Measurements from ENCODE around the gene COMTD1.
A peak's percentile ranks its signal among the peaks of the same experiment; 100 is the strongest.
"Not testable (repeated sequence)": the region's sequence is repeated elsewhere in the genome, so short reads cannot be mapped to it uniquely, and the experiment has no call there.

COMTD1 gene

DNA sequence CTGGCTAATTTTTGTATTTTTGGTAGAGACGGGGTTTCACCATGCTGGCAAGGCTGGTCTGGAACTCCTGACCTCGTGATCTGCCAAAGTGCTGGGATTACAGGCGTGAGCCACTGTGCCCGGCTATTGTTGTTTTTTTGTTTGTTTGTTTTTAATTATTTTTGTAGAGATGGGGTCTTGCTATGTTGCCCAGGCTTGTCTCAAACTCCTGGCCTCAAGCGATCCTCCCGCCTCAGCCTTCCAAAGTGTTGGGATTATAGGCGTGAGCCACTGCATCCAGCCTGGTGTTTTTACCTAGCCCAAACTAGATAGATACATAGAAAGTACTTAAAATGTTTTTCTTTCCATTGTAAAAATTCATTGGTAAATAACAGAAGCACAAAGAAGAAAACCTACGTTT lies 14.3 kb downstream of the COMTD1 start:
- DNase-seq = not testable (repeated sequence)

DNA sequence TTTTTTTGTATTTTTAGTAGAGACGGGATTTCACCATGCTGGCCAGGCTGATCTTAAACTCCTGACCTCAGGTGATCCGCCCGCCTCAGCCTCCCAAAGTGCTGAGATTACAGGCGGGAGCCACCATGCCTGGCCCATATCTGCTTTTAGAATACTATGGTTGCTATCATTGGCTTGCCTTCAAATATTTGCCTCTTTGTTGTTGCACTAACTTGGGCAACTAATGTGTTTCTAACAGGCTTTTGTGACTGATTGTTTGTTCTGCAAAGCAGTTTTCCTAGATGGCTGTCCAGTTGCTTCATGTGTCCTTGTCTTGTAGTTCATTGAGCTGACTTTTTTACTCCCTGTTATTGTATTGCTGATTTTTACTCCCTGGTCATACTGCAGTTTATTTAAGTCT lies 15.5 kb downstream of the COMTD1 start:
- no peak for DNase-seq

DNA sequence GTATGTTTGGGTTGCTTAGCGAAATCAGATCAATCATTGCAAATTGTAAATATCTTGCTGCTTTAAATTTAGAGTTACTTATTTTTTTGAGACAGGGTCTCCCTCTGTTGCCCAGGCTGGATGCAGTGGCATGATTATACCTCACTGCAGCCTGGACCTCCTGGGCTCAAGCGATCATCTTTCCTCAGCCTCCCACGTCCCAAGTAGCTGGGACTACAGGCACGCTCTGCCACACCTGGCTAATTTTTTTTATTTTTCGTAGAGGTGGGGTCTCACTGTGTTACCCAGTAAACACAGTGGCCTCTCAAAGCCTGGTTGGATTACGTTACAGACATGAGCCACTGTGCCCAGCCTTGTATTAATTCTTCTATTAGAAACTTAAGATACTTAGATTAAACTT lies 23.4 kb downstream of the COMTD1 start:
- DNase-seq = no peak

GRCh38 chr10:75211007-75211691 lies 24.6 kb downstream of the COMTD1 start:
- DNase-seq = no peak

DNA sequence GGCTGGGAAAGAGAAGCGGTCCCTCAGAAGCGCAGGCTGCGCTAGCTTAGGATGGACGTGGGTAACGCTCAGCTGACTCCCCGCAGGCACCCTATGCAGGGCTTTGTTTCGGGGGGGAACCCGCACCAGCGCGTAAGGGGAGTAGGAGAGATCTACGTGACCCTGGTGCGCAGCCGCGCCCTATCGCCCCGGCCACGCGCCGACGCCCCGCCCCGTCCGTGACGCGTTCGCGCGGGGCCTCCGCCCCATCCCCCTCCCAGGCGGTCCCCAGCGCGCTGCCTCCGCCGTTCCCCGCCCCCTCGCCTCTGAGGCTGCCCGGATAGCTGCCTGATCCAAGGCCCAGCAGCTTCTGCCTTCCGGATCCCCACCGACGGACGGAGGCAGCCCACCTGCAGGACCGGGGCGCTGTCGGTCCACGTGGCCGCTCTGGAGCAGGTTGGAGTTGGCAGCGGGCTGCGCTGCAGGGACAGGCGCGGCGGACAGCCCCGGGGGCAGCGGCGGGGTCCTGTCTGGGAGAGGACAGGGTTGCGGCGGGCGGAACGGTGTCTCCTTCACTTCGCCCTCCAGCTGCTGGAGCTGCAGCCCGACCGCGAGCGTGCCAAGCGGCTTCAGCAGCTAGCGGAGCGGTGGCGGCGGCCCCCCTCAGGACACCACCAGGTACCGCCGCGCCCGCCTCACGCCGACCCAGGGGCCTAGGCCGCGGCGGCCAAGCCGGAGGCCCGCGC lies 25.3 kb downstream of the COMTD1 start, which contains the start of gene VDAC2:
Gene VDAC2 (plus strand): TSS at position 515 of the 725 bp plus-strand sequence. CDS start 363 bp downstream, outside the sequence.
- peak; percentile 74 for DNase-seq

GRCh38 chr10:75209921-75210281 lies 25.9 kb downstream of the COMTD1 start:
- DNase-seq = peak; percentile 42

DNA sequence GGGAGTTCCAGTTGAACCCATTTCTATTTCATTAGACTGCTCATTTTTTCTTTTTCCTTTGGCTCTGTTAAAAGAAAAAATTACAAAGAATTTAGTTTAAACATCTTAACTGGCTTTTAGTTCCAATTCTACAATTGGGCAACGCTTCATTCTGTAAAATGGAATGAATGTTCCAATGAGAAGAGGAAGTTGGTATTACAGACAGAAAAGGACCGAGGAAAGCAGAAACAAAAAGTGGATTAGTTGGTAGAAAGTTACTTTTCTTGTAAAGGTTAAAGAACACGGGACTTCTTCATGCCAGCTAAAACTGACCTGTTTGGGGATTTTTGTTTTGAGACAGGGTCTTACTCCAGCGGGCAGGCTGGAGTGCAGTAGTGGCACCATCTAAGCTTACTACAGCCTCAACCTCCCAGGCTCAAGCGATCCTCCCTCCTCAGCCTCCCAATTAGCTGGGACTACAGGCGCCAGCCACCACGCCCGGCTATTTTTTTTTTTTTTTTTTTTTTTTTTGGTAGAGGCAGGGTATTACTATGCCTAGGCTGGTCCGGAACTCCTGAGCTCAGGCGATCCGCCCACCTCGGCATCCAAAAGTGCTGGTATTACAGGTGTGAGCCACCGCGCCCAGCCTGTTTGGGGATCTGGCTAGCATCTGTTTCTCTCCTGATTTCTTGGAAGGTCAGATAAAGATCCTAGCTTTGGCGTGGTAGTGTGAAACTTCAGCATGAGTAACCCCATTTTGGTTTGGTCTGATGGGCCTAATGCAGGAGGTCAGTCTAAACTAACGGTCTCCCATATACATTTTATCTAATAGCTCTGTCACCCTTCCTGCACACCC lies 26.5 kb downstream of the COMTD1 start:
- DNase-seq = no peak

GRCh38 chr10:75208181-75208580 lies 27.6 kb downstream of the COMTD1 start:
- DNase-seq = no peak

GRCh38 chr10:75207857-75208144 lies 28.0 kb downstream of the COMTD1 start:
- DNase-seq = no peak

GRCh38 chr10:75207079-75207856 lies 28.5 kb downstream of the COMTD1 start:
- DNase-seq = no peak

- not testable (repeated sequence) for DNase-seq
Observed at GRCh38 chr10:75206638-75207037, 29.1 kb downstream of the COMTD1 start.

DNA sequence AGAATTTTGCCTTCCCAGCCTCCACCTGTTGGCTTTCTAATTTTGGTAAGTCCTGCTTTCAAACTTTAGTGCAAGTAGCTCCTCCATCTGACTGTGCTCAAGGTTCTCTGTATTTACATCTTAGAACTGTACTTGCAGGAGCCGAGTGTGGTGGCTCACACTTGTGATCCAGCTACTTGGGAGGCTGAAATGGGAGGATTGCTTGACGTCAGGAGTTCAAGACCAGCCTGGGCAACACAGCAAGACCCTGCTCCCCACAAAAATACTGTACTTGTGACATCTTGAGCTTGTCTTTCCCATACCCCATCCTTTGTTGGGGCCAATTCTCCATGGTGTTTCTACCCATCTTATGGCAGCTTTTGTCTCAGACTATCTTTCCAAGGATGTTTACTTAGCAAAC lies 29.8 kb downstream of the COMTD1 start:
- DNase-seq = no peak

GRCh38 chr10:75203724-75204123 lies 32.0 kb downstream of the COMTD1 start:
- DNase-seq = no peak

DNA sequence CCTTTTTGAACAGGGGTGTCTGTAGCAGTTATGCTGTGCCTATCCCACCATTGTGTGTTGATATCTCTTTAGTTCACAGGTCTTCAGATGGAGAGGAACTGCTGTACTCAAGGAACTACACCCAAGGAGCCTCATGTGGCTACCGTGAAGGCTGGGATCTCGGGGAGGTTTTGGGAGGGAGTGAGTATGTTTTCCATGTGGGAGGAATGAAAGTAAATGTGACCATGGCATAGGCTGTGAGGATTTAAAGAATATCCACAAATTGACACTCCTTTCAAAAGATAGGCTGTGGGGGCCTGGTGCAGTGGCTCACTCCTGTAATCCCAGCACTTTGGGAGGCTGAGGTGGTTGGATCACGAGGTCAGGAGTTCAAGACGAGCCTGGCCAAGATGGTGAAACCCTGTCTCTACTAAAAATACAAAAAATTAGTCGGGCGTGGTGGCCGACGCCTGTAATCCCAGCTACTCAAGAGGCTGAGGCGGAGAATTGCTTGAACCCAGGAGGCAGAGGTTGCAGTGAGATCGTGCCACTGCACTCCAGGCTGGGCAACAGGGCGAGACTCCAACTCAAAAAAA lies 32.6 kb downstream of the COMTD1 start:
- not testable (repeated sequence) for DNase-seq

DNA sequence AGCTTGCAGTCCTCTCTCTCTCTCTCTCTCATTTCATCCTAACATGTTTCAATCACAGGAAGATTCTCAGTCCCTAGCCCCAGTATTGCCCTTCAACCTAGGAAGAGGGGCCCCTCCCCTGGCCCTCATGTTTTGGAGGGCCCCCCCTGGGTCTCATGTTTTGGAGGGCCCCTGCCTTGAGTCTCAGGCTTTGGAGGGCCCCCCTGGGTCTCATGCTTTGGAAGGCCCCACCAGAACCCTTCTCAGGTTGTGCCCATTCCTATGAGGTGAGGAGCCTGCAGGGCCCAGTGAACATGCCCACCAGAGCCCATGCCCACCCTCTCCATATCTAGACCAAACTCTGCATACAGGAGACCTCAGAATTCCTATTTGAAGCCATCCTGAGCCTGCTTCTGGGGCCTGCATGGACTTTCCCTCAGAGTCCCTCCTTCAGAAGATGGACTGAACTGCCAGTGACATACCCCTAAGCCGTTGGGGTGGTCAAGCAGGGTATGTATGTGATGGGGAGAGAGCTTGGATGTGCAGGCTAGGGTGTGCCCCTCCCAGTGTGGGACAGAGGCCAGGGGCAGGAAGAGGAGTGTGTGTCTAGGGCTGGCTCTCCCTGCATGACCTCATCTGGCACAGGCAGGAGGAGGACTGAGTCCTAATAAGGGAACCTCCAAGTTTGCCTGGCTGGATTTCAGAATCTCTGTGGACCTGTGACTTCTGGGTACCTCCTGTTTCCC lies 33.3 kb downstream of the COMTD1 start:
- DNase-seq = no peak

DNA sequence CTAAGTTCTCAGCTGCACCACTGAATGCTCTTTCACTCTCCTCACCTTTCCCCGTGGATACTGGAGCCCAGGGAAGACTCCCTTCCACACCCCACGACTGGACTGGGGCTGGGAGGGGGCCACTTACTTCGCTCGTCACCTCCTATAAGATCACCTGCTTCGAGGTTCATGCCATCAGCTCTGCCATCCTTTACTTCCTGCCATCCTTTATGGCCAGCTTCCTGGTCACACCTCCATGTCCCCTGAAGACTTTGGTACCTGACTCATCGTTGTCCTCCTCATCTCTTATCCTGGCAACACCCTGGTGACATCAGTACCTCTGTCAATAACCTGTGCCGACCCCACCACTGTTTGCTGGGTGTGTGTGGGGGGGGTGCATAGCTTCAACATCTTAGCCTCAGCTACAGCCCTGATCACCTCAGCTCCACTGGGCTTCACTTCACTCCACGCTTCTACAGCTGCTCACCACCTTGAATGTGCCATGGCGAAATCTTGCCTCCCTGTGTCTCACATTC lies 33.9 kb downstream of the COMTD1 start:
- no peak for DNase-seq

GRCh38 chr10:75199949-75200348 lies 35.8 kb downstream of the COMTD1 start:
- not testable (repeated sequence) for DNase-seq

DNA sequence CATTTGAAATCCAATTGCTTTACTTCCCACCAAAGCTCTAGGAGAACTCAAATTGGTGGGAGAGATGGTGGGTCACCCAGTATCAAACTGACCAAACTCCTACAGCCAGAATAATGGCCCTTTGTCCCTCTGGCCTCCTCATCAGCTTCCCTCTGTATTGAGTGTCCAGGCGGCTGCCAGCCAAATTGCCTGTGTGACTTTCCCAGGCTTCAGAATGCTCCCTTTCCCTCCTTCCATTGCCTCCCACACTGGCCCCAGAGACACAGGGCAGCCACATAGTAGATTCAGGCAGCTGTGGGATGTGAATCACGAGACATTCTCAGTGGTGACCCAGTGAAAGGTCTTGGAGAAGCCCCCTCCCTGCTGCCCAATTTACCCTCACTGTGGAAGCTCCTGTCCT lies 37.9 kb downstream of the COMTD1 start:
- DNase-seq = no peak

GRCh38 chr10:75197066-75197465 lies 38.7 kb downstream of the COMTD1 start:
- no peak for DNase-seq

- DNase-seq = no peak
Observed at GRCh38 chr10:75195035-75195763, 40.6 kb downstream of the COMTD1 start.

DNA sequence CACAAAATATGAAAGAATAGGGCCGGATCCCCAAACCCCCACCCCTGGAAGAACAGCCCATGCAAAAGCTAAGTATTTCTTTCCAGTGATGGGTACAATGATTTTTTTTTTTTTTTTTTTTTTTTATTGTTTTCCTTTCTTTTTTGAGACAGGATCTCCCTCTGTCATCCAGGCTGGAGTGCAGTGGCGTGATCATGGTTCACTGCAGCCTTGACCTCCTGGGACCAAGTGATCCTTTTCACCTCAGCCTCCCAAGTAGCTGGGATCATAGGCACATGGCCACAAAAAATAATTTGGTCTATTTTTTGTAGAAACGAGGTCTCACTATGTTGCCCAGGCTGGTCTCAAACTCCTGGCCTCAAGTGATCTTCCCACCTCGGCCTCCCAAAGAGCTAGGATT lies 41.1 kb downstream of the COMTD1 start:
- not testable (repeated sequence) for DNase-seq
